Chondrocyte (in vitro differentiated cells): ENCODE results near the gene PROKR1. TPM values are rescaled to one million over a fixed set of nuclear protein-coding genes. Genes with fewer than 3 reads are reported as not detected.

ENCODE experiments used
- DNase-seq: peaks from one replicate; pipeline ENCODE4 v3.0.0; 2021; ENCODE audit warnings: mixed read lengths, low spot score
- H3K27ac Mint-ChIP-seq: one replicate; pipeline ENCODE4 v1.8.0; 2021; ENCODE audit warnings: mild to moderate bottlenecking, moderate library complexity, mixed read lengths; ENCODE audit not compliant: unreplicated experiment
- H3K27me3 Mint-ChIP-seq: 2 replicates; pipeline ENCODE4 v1.8.0; 2021; ENCODE audit warnings: low read depth, mixed read lengths
- H3K36me3 Mint-ChIP-seq: 2 replicates; pipeline ENCODE4 v1.8.0; 2021; ENCODE audit warnings: low read depth, mixed read lengths
- H3K4me1 Mint-ChIP-seq: 2 replicates; pipeline ENCODE4 v1.8.0; 2021; ENCODE audit warnings: low read depth, mild to moderate bottlenecking, mixed read lengths
- H3K4me3 Mint-ChIP-seq: one replicate; pipeline ENCODE4 v1.8.0; 2021; ENCODE audit warnings: mild to moderate bottlenecking, moderate library complexity, mixed read lengths; ENCODE audit not compliant: unreplicated experiment
- H3K9me3 Mint-ChIP-seq: 2 replicates; pipeline ENCODE4 v1.8.0; 2021; ENCODE audit warnings: low read depth, mixed read lengths
- CTCF ChIP-seq: fragments of 200-600 bp; sonication (generic); IDR thresholded peaks from 2 replicates; pipeline ENCODE4 v1.5.0; 2021; ENCODE audit warnings: antibody characterized with exemption, mild to moderate bottlenecking, moderate library complexity
- total RNA-seq: library from RNA; stranded (reverse); gene quantifications from 3 replicates; pipeline ENCODE4 v1.2.1, GENCODE V29; 2021

PROKR1 gene
- total RNA-seq, 1 donor from 2014 or later = not detected

DNA sequence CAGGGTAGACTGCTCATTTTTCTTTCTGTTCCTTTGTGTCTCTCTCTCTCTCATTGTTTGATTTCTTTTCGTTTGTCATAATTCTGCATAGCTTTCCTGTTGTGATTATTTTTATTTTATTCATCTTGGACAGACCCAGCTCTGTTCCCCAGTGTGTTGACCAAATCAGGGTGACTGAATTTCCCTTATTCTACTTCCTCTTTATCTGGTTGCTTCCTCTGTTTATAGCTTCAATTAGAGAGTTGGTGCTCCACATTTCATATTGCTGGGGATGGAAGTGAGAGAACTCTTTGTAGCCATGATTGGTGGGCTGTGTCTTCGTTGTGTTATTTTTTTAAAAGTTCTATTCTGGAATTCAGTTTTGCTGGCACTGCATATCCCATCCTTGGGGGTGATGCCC is 19.1 kb downstream of the PROKR1 start:
- TF ChIP-seq CTCF = no peak
- H3K9me3 Mint-ChIP-seq = peaks cover 8% of the 10 kb centered on the region
- no peak overlapping the region for H3K27ac Mint-ChIP-seq
- no peak overlapping the region for H3K4me3 Mint-ChIP-seq
- no peak for DNase-seq
- no peaks in the 10 kb centered on the region for H3K4me1 Mint-ChIP-seq
- H3K27me3 Mint-ChIP-seq = peaks cover 22% of the 10 kb centered on the region
- no peaks in the 10 kb centered on the region for H3K36me3 Mint-ChIP-seq

DNA sequence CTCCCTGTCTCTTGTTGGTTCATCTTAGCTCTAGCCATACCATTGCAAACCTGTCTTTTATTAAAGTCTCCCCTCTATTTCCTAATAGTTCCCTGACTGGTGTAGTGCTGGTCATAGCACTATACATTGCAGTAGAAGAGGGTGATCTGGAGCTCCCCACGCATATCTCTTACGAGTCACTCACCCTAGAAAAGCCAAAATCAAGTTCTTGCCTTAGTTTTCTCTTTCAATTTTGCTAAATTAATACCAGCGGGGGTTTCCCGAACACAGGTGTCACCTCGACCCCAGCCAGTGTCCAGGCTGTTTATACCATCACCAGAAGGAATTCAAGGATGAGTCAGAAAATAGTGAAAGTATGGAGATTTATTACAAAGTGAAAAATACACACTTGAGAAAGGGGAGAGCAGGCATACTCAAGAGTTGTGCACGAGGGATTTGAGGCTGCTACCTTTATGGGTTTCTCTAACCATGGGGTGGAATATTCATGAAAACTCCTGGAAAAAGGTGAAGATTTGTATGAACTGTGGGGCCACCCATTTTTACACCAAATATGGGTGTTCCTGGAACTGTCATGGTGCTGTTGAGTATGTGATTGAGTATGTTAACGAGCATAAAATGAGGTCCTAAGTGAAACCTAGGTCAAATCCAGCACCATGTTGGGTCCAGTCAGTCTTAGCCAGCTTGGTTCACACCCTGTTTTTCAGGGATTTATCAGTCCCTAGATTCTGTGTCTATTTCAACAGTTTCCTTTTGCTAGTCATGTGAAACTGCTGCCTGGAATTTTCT is 20.2 kb downstream of the PROKR1 start:
- H3K4me1 Mint-ChIP-seq = no peaks in the 10 kb centered on the region
- H3K9me3 Mint-ChIP-seq = peaks cover 11% of the 10 kb centered on the region
- no peak for DNase-seq
- H3K36me3 Mint-ChIP-seq = no peaks in the 10 kb centered on the region
- peaks cover 15% of the 10 kb centered on the region for H3K27me3 Mint-ChIP-seq
- H3K27ac Mint-ChIP-seq = no peak overlapping the region
- H3K4me3 Mint-ChIP-seq = no peak overlapping the region
- TF ChIP-seq CTCF = no peak

DNA sequence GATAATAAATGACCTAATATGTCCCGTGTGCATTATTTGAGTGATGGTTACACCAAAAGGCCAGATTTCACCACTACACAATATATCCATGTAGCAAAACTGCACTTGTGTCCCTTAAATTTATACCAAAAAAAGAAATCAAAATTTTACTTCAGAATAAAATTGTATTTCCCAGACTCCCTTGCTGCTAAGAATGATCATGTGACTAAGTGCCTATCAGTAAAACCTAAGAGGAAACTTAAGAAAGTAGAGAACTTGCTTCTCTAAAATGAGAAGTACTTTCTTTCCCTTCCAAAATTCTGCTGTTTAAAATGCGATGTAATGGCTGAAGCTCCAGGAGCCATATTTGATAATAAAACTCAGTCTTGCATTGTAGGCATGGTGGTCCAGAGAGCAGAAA is 24.0 kb downstream of the PROKR1 start:
- Mint-ChIP-seq H3K9me3 (peaks cover 11% of the 10 kb centered on the region), H3K4me1 (no peaks in the 10 kb centered on the region), H3K27ac (no peak overlapping the region), H3K36me3 (no peaks in the 10 kb centered on the region), H3K27me3 (peaks cover 16% of the 10 kb centered on the region), H3K4me3 (no peak overlapping the region)
- no peak for TF ChIP-seq CTCF
- no peak for DNase-seq

DNA sequence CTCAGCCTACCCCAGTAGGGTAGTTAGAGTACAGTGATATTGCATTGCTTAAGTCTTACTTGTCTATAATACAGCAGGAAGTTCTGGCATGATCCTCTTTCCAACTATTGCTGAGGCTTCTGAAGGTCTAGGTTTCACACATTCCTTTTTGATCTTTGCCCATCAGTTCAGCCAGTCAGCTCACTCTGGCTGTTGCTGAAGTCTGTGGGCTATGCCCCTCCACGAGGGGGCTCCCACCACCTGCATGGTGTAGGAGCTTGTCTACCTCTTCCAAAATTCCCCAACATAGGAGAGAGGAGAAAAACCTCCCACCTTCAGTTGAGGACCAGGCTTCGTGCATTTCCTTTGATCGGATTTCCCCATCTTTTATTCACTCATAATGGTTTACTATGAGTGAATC is 26.3 kb downstream of the PROKR1 start:
- H3K4me1 Mint-ChIP-seq = no peaks in the 10 kb centered on the region
- DNase-seq = no peak
- no peaks in the 10 kb centered on the region for H3K36me3 Mint-ChIP-seq
- TF ChIP-seq CTCF = no peak
- peaks cover 11% of the 10 kb centered on the region for H3K27me3 Mint-ChIP-seq
- H3K4me3 Mint-ChIP-seq = no peak overlapping the region
- no peak overlapping the region for H3K27ac Mint-ChIP-seq
- peaks cover 14% of the 10 kb centered on the region for H3K9me3 Mint-ChIP-seq

DNA sequence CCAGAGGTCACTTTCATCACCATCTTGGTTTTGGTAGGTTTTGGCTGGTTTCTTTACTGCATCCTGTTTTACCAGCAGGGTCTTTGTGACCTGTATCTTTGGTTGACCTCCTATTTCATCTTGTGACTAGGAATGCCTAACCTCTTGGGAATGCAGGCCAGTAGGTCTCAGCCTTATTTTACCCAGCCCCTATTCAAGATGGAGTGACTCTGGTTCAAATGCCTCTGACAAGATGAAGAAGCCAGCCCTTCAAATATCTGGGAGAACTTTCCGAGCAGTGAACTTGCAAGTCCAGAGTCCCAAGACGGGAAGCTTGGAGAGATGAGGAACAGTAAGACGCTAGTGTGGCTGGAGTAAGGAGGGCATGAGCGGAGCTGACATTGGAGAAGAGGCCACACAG is 28.6 kb downstream of the PROKR1 start:
- peaks cover 8% of the 10 kb centered on the region for H3K27me3 Mint-ChIP-seq
- H3K4me1 Mint-ChIP-seq = no peaks in the 10 kb centered on the region
- DNase-seq = no peak
- H3K36me3 Mint-ChIP-seq = peaks cover 3% of the 10 kb centered on the region
- H3K27ac Mint-ChIP-seq = no peak overlapping the region
- peaks cover 21% of the 10 kb centered on the region for H3K9me3 Mint-ChIP-seq
- no peak for TF ChIP-seq CTCF
- H3K4me3 Mint-ChIP-seq = no peak overlapping the region
